ENCODE data around the gene MYO9A.

GRCh38 chr15:71914092-71914491 lies 203.9 kb downstream of the MYO9A start:
- no peak for TF ChIP-seq CTCF (IDR thresholded peaks at IDR 0.05)
- no peak for TF ChIP-seq POLR2A (IDR thresholded peaks at IDR 0.05)
- TF ChIP-seq EP300 (IDR thresholded peaks at IDR 0.05), result no peak
